ENCODE measurements around the gene RAB39B.
"Not testable (repeated sequence)": the region's sequence is repeated elsewhere in the genome, so short reads cannot be mapped to it uniquely, and the experiment has no call there.

Gene RAB39B, protein sequence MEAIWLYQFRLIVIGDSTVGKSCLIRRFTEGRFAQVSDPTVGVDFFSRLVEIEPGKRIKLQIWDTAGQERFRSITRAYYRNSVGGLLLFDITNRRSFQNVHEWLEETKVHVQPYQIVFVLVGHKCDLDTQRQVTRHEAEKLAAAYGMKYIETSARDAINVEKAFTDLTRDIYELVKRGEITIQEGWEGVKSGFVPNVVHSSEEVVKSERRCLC

DNA sequence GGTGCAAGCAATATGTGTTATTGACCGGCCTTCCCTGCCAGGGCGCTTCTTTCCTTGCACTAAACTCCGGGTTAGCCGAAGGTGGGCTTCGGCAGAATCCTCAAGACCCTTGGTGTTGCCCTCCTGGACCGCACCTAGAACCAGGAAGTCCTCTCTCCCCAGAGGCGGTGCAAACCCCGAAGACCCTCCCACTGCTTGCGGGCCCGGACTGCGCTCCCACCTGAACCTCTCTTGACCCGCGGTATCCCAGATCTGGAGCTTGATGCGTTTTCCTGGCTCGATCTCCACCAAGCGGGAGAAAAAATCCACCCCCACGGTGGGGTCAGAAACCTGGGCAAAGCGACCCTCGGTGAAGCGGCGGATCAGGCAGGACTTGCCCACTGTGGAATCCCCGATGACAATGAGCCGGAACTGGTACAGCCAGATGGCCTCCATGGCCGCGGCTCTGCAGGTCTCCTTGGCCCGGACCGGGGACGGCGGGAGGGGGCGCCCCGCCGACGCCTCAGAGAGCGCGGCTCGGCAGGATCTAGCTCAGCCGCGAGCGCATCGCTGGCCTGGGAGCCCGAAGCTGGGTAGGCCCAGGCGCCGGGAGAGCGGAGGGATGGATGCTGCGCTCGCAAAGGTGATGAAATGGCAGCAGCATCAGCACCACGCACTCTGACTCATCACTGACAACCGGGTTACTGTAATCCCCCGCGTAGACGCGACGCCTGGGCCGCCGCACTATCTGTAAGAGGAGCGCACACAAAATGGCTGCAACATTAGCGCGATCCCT is at the start of gene RAB39B:
Gene RAB39B, minus strand, starts transcription at position 638 of the 775 bp plus-strand sequence. Its CDS starts 203 bp downstream, at position 435.
- in situ Hi-C loops (cut with HindIII; ENCODE audit: low sequenced_read_pairs) = no loop called here

DNA sequence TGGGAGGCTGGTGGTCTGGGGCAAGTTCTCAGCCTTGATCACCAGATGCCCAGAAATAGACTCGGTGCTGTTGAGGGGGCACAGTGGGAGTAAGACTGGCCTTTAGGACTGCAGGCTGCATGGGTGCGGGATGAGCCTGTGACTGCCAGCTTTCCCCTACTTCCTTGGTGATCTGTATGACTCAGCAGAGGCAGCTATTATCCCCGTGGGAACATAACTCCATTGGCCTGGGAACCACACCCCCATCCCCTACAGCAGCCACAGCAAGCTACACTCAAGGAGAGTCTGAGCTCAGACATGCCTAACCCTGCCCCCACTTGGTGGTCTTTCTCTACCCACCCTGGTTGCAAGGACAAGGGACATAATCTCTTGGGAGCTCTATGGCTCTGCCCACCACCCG is 49.5 kb upstream of the RAB39B start:
- in situ Hi-C loops (cut with HindIII; ENCODE audit: low sequenced_read_pairs) = no loop called here

DNA sequence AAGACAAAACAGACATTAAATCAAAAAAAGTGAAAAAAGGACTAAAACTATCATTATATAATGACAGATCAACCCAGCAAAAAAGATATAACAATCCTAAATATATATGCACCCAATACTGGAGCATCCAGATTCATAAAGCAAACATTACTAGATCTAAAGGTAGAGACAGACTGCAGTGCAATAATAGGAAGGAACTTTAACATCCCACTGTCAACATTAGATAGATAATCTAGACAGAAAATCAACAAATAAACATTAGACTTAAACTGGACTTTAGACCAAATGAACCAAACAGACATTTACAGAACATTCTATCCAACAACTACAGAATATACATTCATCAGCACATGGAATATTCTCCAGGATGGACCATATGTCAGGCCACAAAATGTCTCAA is 29.5 kb upstream of the RAB39B start:
- in situ Hi-C loops (cut with HindIII; ENCODE audit: low sequenced_read_pairs) = no loop called here

DNA sequence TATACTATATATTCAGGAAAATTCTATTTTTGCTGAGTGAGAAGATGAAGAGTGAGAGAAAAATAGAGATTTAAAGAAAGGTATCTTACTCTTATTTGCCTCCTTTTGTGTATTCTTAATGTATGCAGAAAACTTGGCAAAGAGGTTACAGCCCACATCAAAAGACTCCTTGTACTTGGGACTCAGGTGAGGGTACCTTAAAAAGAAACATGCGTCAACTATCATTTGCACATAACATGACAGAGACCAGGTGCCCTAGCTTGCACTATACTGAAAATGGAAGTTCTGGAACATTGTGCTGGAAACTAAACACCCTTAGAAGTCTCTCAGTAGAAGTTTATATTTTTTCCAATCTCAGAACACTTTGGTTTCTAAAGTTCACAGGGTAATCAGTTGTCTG is 15.6 kb upstream of the RAB39B start:
- in situ Hi-C loops (cut with HindIII; ENCODE audit: low sequenced_read_pairs) = no loop called here

DNA sequence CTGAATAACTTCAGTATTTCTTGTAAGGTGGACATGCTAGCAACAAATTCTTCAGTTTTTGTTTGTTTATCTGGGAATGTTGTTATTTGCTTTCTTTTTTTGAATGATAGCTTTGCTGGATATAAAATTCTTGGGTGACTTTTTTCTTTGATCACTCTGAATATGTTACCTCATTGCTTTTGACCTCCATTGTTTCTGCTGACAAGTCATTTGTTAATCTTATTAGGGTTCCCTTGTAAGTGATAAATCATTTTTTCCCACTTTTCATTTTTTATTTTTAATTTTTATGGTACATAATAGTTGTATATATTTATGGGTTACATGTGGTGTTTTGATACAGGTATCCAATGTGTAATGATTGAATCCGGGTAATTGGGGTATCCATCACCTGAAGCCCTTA is 6.7 kb upstream of the RAB39B start:
- in situ Hi-C loops (cut with HindIII; ENCODE audit: low sequenced_read_pairs) = no loop called here

DNA sequence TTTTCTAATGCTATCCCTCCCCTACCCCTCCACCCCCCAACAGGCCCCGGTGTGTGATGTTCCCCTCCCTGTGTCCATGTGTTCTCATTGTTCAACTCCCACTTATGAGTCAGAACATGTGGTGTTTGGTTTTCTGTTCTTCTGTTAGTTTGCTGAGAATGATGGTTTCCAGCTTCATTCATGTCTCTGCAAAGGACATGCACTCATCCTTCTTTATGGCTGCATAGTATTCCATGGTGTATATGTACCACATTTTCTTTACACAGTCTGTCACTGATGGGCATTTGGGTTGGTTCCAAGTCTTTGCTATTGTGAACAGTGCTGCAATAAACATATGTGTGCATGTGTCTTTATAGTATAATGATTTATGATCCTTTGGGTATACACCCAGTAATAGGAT is 3.7 kb upstream of the RAB39B start:
- in situ Hi-C loops (cut with HindIII; ENCODE audit: low sequenced_read_pairs) = not testable (repeated sequence)

DNA sequence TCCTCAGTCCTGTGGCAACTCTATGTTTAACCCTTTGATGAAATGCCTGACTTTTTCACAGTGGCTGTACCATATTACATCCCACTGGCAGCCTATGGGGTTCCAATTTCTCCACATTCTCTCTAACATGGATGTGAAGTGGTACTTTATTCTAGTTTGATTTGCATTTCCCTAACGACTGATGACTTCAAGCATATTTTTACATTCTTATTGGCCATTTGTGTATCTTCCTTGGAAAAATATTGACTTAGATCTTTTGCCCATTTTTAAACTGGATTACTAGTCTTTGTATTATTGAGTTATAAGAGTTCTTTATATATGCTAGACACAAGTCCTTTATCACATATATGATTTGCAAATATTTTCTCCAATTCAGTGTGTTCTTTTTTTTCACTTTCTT is 2.1 kb upstream of the RAB39B start:
- in situ Hi-C loops (cut with HindIII; ENCODE audit: low sequenced_read_pairs) = no loop called here

DNA sequence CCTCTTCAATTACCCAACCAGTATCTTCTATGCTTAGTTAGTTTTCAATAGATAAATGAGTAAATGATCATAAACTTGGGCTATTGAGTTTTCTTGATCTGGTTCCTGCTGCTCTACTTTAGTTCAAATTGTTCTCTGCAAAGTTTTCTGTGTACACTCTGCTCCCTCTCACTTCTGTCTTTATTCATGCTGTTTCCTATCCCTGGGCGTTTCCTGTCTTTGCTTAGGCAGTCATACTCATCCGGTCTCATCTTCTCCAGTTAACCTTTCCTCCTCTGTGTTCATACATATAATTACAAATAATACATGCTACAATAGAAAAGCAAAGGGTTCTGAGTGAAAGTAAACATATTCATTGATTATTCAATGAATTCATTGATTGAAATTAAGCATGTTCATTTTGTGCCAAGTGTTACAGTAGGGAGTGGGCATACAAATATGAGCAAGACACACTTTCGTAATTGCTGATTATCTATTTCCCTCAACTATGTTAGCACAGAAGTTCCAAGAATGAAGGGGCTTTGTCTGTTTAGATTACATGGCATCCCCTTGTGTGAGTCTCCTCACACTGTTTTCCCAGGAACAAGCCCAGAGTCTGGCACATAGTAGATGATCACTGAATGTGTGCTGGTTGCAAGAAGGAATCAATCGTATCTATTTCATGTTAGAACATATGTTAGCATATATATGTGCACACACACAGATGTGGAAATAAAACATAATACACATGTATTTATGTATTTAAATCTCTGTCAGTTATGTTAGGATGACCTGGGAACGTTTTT is 1.1 kb downstream of the RAB39B start:
- in situ Hi-C loops (cut with HindIII; ENCODE audit: low sequenced_read_pairs) = no loop called here

DNA sequence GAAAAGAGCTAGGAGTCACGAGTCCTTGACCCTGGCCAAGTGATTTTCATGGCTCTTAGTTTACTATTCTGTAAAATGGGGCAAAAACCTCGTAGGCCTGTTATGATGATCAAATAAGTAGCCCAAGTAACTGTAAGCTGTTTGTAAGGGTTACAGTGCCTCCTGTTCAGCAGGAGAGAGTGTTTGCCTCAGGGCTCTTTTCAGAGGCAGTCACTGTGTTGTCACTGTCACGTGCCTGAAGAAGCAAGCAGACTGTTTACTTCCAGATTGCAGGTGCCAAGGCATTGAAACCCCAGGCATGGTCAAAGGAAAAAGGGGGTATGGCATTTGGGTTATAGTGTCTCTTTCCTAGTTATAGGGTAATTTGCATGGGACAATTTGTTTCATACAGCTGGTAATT is 4.5 kb downstream of the RAB39B start:
- in situ Hi-C loops (cut with HindIII; ENCODE audit: low sequenced_read_pairs) = no loop called here

DNA sequence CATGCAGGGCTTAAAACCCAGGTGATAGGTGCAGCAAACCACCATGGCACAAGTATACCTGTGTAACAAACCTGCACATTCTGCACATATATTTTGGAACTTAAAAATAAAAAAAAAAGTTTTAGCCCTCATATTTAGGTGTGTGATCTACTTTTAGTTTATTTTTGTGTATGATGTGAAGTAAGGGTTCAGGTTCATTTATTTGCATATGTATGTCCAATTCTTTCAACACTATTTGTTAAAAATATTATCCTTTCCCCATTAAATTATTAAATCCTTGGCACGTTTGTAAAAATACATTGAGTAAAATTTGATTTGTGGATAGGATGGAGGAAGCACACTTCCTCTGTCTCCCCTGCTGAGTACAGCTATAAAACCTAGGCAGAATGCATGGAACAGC is 12.9 kb downstream of the RAB39B start:
- in situ Hi-C loops (cut with HindIII; ENCODE audit: low sequenced_read_pairs) = no loop called here

DNA sequence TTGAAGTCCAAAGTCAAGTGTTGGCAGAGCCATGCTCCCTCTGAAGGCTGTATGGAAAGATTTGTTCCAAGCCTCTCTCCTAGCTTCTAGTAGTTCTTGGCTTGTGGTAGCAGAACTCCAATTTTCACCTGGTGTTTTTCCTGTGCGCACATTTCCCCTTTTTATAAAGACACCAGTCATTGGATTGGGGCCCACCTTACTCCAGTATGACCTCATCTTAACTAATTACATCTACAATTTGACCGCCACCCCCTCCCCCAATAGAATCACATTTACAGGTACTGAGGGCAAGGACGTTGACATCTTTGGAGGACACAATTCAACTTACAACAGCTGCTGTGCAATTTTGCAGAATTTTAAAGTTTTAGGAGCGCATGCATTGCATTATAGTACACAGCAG is 16.8 kb downstream of the RAB39B start:
- in situ Hi-C loops (cut with HindIII; ENCODE audit: low sequenced_read_pairs) = no loop called here

DNA sequence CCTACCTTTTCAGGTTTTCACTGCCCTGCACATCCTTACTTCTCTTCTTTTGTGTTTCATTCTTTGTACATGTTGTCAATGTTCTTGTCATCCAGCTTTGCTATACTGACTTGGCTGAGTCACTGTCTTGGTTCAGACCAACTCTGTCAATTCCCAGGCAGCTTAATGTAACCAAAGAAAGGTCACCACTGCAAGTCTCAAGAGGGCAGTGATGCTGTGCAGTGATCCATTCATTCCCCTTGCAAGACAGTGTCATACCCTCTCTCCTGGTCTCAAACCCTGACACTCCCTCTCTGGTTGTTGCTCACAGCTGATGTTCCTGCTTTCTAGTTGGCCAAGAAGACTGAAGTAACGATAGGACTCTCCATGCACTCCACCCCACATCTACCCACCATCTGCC is 17.5 kb downstream of the RAB39B start:
- in situ Hi-C loops (cut with HindIII; ENCODE audit: low sequenced_read_pairs) = no loop called here

DNA sequence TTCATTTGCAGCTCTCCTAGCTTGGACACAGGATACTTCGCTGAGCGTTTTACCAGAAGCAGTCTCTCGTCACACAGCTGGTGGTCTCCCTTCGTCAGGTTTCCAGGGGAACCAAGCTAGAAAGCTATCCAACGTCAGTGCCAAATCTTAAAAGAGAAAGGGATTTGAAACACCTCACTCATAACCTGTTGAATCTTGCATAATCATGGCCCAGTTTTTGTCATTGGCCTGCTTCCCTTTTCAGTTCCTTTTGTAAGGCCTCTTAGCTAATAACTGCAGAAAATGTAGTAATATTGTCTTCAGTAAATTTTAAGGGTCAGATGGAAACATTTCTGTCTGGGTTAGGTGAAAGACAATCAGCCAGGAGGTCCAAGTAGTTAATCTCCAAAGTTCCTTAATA is 22.0 kb downstream of the RAB39B start:
- in situ Hi-C loops (cut with HindIII; ENCODE audit: low sequenced_read_pairs) = no loop called here

DNA sequence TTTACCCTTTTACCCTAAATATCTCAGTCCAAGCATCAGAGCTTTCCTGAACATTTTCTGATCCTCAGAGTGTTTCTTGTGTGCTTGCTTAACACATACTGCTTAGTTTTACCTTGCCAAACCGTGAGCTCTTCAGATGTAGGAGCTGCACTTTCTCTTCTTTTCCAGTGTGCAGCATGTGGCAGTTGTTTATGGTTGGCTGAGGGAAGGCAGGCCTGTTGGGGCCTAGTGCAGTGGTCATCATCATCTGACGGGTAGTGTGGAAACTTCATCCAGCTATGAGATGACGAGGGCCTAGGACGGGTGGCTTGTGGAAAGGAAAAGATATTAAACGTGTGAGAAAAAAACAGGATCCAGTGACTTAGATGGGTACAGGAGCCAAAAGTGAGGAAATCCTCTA is 26.6 kb downstream of the RAB39B start:
- in situ Hi-C loops (cut with HindIII; ENCODE audit: low sequenced_read_pairs) = no loop called here

DNA sequence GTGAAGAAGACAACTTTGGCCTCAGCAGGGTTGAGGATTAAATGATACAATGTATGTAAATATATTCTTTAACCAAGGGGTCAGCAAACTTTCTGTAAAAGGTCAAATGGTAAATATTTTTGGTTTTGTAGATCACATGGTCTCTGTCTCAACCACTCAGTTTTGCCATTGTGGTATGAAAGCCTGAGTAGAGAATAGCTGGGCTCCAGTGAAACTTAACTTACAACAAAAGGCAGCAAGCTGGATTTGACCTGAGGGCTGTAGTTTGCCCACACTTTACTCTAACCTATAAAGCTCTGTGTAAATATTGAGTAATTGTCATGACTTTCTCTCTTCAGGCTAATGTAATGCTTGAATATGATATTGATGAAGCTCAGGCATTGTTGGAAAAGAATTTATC is 28.4 kb downstream of the RAB39B start:
- in situ Hi-C loops (cut with HindIII; ENCODE audit: low sequenced_read_pairs) = no loop called here

DNA sequence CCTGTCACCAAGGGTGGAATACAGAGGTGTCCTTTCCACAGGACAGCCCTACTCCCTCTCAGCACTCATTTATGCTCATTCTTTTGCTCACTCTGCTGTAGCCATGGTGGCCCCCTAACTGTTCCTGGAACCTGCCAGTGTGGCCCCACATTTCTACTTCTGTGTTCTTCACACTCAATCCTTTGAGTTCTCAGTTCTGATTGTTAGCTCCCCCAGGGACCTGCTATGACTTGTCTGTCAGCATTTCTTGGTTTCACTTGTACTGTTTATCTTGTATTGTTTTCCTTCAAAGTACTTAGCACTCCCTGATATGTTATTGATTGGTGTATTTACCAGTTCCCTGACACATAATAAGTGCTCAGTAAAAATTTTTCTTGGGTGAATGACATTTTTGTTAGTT is 33.1 kb downstream of the RAB39B start:
- in situ Hi-C loops (cut with HindIII; ENCODE audit: low sequenced_read_pairs) = no loop called here

DNA sequence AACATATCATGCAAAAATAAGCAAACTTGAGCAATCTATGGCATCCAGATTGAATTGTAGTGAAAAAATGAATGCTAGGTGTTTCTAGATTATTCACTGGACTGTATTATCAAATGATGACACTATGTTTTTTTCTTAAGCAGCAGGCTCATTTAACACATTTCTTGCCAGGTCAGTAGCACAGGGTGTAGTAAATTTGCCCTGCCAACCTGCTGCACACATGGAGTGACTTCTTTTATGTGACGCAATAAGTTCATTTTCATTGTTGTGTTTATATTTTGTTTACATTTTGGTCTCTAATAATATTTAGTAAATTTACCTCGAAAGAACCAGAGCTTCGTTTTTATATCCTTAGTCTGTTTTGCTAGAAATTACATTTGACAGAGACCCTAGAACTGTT is 38.5 kb downstream of the RAB39B start:
- in situ Hi-C loops (cut with HindIII; ENCODE audit: low sequenced_read_pairs) = no loop called here

DNA sequence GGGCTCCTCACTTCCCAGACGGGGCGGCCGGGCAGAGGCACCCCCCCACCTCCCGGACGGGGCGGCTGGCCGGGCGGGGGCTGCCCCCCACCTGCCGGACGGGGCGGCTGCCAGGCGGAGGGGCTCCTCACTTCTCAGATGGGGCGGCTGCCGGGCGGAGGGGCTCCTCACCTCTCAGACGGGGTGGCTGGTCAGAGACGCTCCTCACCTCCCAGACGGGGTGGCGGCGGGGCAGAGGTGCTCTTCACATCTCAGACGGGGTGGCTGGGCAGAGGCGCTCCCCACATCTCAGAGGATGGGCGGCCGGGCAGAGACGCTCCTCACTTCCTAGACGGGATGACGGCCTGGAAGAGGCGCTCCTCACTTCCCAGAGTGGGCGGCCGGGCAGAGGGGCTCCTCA is 40.5 kb downstream of the RAB39B start:
- in situ Hi-C loops (cut with HindIII; ENCODE audit: low sequenced_read_pairs) = not testable (repeated sequence)

DNA sequence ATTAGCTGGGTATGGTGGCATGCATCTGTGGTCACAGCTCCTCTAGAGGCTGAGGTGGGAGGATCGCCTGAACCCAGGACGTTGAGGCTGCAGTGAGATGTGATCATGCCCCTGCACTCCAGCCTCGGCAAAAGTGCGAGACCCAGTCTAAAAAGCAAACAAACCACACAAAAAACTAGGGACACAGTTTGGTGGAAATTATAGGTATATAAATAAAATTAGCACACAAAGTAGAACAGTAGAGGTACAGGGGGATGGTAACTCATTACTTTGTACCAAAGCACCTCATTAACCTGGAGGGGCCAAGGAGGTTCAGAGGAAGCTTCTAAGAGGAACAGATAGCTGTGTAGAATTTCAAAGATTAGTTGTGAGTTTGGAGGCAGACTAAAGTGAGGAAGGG is 42.9 kb downstream of the RAB39B start:
- in situ Hi-C loops (cut with HindIII; ENCODE audit: low sequenced_read_pairs) = no loop called here

DNA sequence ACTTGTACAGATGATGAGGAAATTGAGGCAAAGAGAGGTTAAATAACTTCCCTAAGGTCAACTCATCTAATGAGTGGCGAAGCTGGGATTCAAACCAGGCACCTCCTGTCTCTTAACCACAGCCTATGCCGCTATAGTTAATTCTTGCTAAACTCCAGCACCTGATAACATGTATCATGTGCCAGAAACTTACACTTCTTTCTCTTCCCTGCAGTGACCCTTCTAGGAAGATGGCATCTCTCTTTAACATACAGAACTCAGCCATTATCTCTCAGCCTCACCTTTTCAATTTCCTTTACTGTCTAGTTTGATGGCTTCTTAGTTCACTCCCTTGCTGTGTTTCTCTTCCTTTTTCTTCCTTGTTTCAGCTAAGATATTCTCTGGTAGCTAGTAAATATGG is 45.5 kb downstream of the RAB39B start:
- in situ Hi-C loops (cut with HindIII; ENCODE audit: low sequenced_read_pairs) = no loop called here

DNA sequence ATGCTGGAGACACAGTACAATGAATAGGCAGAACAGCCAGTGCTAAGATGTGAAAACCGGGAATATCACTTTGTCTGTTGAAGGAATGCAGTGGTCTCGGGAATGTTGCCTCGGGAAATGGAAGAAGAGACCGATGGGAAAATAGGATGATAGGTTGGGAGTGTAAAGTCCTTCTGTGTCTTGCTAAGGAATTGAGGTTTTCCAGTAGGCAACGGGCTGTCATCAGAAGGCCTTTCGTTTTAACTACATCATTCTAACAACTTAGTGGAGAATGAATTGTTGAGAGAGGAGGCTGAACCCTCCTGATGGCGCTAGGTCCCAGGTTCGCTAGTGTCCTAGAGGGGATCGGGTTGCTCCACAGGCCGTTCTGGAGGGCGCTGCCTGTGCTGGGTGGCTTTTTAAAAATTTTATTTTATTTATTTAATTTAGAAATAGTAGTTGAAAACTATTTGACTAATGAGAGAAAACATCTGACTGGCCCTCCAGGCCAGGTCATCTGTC is 47.3 kb downstream of the RAB39B start:
- in situ Hi-C loops (cut with HindIII; ENCODE audit: low sequenced_read_pairs) = no loop called here
